Right atrium auricular region (tissue), 2 donors: ENCODE results near the gene FAM13A. TPM values are rescaled to one million over a fixed set of nuclear protein-coding genes. Genes with fewer than 3 reads are reported as not detected.
A peak's percentile ranks its signal among the peaks of the same experiment; 100 is the strongest.

Experiments used
- DNase-seq: peaks from one replicate; pipeline ENCODE4 v3.0.0-alpha.2; 2019; ENCODE audit warnings: low spot score
- H3K27ac ChIP-seq, 2 donors: fragments of 200-600 bp; sonication (generic); 1 replicate in 1 of 2; 2 replicates in 1 of 2; pipeline ENCODE4 v1.5.1; 2016 to 2019
- H3K27me3 ChIP-seq, 2 donors: fragments of 200-600 bp; sonication (generic); one replicate each; pipeline versions ENCODE4 v1.5.1 to v1.6.0; 2017 to 2019
- H3K36me3 ChIP-seq: fragments of 200-600 bp; sonication (generic); one replicate; pipeline ENCODE4 v1.5.1; 2016
- H3K4me1 ChIP-seq, 2 donors: fragments of 200-600 bp; sonication (generic); one replicate each; pipeline versions ENCODE4 v1.5.1 to v1.6.0; 2017 to 2019
- H3K4me3 ChIP-seq, 2 donors: fragments of 200-600 bp; sonication (generic); 1 replicate in 1 of 2; 2 replicates in 1 of 2; pipeline ENCODE4 v1.5.1; 2017 to 2019; ENCODE audit warnings: mild to moderate bottlenecking in 1 of 2, moderate library complexity in 1 of 2
- H3K9me3 ChIP-seq, 2 donors: fragments of 200-600 bp; sonication (generic); one replicate each; pipeline ENCODE4 v1.5.1; 2019
- CTCF ChIP-seq, 2 donors: fragments of 200-600 bp; sonication (generic); IDR thresholded peaks; one replicate each; pipeline ENCODE4 v1.5.1; 2019; ENCODE audit warnings: antibody characterized with exemption in 2 of 2
- total RNA-seq, 2 donors: library from RNA; depleted of rRNA; stranded (reverse); fragments of >200 nt; gene quantifications; one replicate each; pipeline ENCODE4 v1.1.0, GENCODE V29; 2016

Gene FAM13A
- total RNA-seq, 2 donors from 2014 or later = 8.1 to 13.6 TPM

GRCh38 chr4:88737307-88737941, 319.6 kb downstream of the FAM13A start:
- H3K27ac ChIP-seq = no peak overlapping the region
- DNase-seq = no peak
- no peaks in the 10 kb centered on the region for H3K27me3 ChIP-seq
- TF ChIP-seq CTCF (IDR thresholded peaks at IDR 0.05) = no peak
- H3K4me1 ChIP-seq = peaks cover 0 to 32% of the 10 kb centered on the region in 2 donors
- no peak overlapping the region for H3K4me3 ChIP-seq
- peaks cover 21% of the 10 kb centered on the region for H3K36me3 ChIP-seq
- H3K9me3 ChIP-seq = no peaks in the 10 kb centered on the region

- Histone ChIP-seq H3K27ac (peak overlapping the region in 1 of 2 donors; percentile 57), H3K9me3 (no peaks in the 10 kb centered on the region), H3K4me1 (peaks cover 0 to 32% of the 10 kb centered on the region in 2 donors), H3K27me3 (no peaks in the 10 kb centered on the region), H3K4me3 (no peak overlapping the region), H3K36me3 (peaks cover 13% of the 10 kb centered on the region)
- DNase-seq = no peak
- no peak for TF ChIP-seq CTCF (IDR thresholded peaks at IDR 0.05)
These were observed 320.7 kb downstream of the FAM13A start for GRCh38 chr4:88736264-88736663.

- no peak for TF ChIP-seq CTCF (IDR thresholded peaks at IDR 0.05)
- Histone ChIP-seq H3K27me3 (no peaks in the 10 kb centered on the region), H3K4me1 (peaks cover 0 to 32% of the 10 kb centered on the region in 2 donors), H3K27ac (peak overlapping the region in 1 of 2 donors; percentile 30), H3K36me3 (peaks cover 18% of the 10 kb centered on the region), H3K4me3 (no peak overlapping the region), H3K9me3 (no peaks in the 10 kb centered on the region)
- no peak for DNase-seq
These were observed 321.4 kb downstream of the FAM13A start for GRCh38 chr4:88735564-88735963.

- H3K9me3 ChIP-seq = no peaks in the 10 kb centered on the region
- peaks cover 0 to 32% of the 10 kb centered on the region in 2 donors for H3K4me1 ChIP-seq
- peaks cover 29% of the 10 kb centered on the region for H3K36me3 ChIP-seq
- no peaks in the 10 kb centered on the region for H3K27me3 ChIP-seq
- H3K4me3 ChIP-seq = no peak overlapping the region
- no peak for TF ChIP-seq CTCF (IDR thresholded peaks at IDR 0.05)
- peak overlapping the region in 1 of 2 donors; percentile 13 for H3K27ac ChIP-seq
- DNase-seq = no peak
These were observed 322.5 kb downstream of the FAM13A start for GRCh38 chr4:88734403-88734949.

GRCh38 chr4:88732714-88733368, 324.1 kb downstream of the FAM13A start:
- H3K4me1 ChIP-seq = peaks cover 0 to 38% of the 10 kb centered on the region in 2 donors
- no peak for DNase-seq
- no peak overlapping the region for H3K27ac ChIP-seq
- H3K9me3 ChIP-seq = no peaks in the 10 kb centered on the region
- no peaks in the 10 kb centered on the region for H3K27me3 ChIP-seq
- peaks cover 31% of the 10 kb centered on the region for H3K36me3 ChIP-seq
- no peak overlapping the region for H3K4me3 ChIP-seq
- no peak for TF ChIP-seq CTCF (IDR thresholded peaks at IDR 0.05)
